NCI-H524 treated with DMSO at 0.1 percent for 48 hours (cell line): ENCODE data around the gene TRPM1.

Source experiments
- DNase-seq: peaks from one replicate; lab custom pipeline; 2025; lab: John Stamatoyannopoulos, UW

TRPM1 gene

GRCh38 chr15:31049111-31049510 lies 52.4 kb downstream of the TRPM1 start:
- DNase-seq = no peak

GRCh38 chr15:31047437-31047836 lies 54.1 kb downstream of the TRPM1 start:
- no peak for DNase-seq

GRCh38 chr15:31046759-31047359 lies 54.7 kb downstream of the TRPM1 start:
- DNase-seq = no peak

- DNase-seq = no peak
Observed at GRCh38 chr15:31045606-31046005, 55.9 kb downstream of the TRPM1 start.

- no peak for DNase-seq
Observed at GRCh38 chr15:31042751-31043150, 58.8 kb downstream of the TRPM1 start.

- DNase-seq = no peak
Observed at GRCh38 chr15:31041610-31042009, 59.9 kb downstream of the TRPM1 start.

- no peak for DNase-seq
Observed at GRCh38 chr15:31040611-31041010, 60.9 kb downstream of the TRPM1 start.

GRCh38 chr15:31039961-31040360 lies 61.6 kb downstream of the TRPM1 start:
- no peak for DNase-seq

GRCh38 chr15:31037731-31038477 lies 63.6 kb downstream of the TRPM1 start:
- no peak for DNase-seq

- DNase-seq = no peak
Observed at GRCh38 chr15:31036783-31037182, 64.7 kb downstream of the TRPM1 start.

- DNase-seq = no peak
Observed at GRCh38 chr15:31035610-31036009, 65.9 kb downstream of the TRPM1 start.

GRCh38 chr15:31034152-31034551 lies 67.4 kb downstream of the TRPM1 start:
- no peak for DNase-seq

GRCh38 chr15:31032961-31033371 lies 68.6 kb downstream of the TRPM1 start:
- no peak for DNase-seq

- DNase-seq = no peak
Observed at GRCh38 chr15:31031471-31032067, 70.0 kb downstream of the TRPM1 start.

GRCh38 chr15:31027910-31028578 lies 73.5 kb downstream of the TRPM1 start:
- no peak for DNase-seq

GRCh38 chr15:31025996-31026395 lies 75.5 kb downstream of the TRPM1 start:
- DNase-seq = no peak

- no peak for DNase-seq
Observed at GRCh38 chr15:31024979-31025378, 76.5 kb downstream of the TRPM1 start.

GRCh38 chr15:31024330-31024729 lies 77.2 kb downstream of the TRPM1 start:
- no peak for DNase-seq

- DNase-seq = no peak
Observed at GRCh38 chr15:31023841-31024240, 77.7 kb downstream of the TRPM1 start.

GRCh38 chr15:31021067-31021665 lies 80.4 kb downstream of the TRPM1 start:
- DNase-seq = no peak

GRCh38 chr15:31020542-31020941 lies 81.0 kb downstream of the TRPM1 start:
- no peak for DNase-seq

GRCh38 chr15:31019986-31020385 lies 81.5 kb downstream of the TRPM1 start:
- DNase-seq = no peak
